Stimulated activated CD8-positive, alpha-beta memory T cell treated with anti-CD3 and anti-CD28 coated beads, Interleukin-12 subunit alpha, Interleukin-12 subunit beta, amount 100 ng/mL, for 4 hours (primary cell): ENCODE results near the gene BIRC6.
"Not testable (repeated sequence)": the region's sequence is repeated elsewhere in the genome, so short reads cannot be mapped to it uniquely, and the experiment has no call there.

ENCODE experiments used
- DNase-seq: peaks from one replicate; pipeline ENCODE4 v3.0.0-alpha.2; 2020; ENCODE audit warnings: low read depth

BIRC6 gene

DNA sequence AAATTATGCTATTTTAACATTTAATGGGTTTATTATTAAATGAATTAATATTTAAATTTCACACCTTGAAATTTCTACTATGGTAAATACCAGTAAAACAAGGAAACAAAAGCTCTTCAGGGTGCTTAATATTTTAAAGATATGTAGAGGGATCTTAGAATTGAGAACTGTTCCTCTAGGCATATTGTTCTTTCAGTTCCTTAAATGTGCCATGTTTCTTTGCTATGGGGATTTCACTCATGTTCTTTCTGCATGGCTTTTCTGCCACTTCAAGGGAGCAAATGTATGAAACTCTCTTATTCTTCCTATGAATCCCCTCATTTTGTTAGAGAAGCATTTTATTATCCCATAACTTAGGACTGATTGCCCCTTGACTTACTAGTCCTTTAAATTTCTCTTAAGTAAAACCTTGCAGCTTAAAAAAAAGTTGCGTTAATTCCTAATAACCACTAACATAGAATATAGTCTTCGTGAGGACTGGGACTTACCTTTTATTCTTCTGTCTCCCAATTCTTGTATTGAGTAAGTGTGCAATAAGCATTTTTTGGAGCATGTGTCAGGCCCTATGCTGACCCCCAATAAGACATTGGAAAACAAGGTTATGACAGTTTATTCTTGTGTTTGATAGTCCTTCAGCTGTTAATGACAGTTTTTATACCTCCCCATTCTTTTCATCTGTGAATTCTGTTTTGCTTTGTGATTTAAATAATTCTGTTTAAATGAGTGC lies 95.7 kb downstream of the BIRC6 start:
- DNase-seq, result no peak

DNA sequence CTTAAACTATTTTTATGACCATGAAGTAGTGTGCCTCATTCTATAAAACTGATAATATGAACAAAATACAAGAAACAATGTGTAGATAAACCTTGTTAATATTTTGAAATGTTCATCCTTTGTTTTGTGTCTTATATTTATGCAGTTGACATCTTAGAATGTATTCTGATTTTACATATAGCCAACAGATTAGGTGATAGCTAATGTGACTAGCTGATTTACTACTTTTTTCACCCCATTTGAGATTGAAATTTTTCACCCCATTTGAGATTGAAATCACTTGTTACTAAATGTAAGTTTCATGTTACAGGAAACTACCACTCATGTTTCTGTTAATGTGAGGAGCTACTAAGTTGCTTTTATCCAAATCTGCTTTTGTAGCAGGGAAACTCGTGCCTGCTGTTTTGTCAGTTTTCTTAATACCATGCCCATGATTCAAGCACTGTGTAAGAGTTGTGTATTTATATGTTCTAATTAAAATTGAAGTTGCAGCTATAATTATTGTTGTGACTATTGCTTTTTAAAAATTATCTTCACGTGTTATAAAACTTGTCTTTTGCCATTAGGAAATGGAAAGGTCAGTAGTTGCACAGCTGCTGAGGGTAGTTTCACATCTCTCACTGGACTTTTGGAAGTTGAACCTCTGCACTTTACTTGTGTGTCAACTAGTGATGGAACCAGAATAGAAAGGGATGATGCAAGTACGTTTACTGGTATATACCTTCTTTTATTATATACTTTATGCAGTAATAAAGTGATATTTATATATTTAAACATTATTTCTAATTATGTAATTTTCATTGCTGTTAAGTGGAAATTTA lies 96.6 kb downstream of the BIRC6 start:
- no peak for DNase-seq

DNA sequence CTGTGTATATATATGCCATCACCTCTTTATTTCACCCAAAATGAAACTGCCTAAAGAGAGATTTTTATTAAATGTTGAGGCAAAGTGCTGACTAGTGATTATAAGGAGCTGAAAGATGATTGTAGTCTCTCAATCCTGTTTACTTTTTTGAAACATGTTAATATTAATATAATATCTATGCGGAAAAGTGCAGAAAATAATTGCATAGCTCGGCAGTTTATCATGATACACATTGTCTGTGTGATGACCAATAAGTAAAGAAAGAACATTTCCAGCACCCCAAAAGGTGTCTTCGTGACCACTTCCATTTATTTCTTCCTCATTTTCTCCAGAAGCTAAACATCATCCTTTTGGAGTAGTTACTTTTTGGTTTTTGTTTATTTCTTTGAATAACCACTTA lies 99.0 kb downstream of the BIRC6 start:
- DNase-seq, result no peak

DNA sequence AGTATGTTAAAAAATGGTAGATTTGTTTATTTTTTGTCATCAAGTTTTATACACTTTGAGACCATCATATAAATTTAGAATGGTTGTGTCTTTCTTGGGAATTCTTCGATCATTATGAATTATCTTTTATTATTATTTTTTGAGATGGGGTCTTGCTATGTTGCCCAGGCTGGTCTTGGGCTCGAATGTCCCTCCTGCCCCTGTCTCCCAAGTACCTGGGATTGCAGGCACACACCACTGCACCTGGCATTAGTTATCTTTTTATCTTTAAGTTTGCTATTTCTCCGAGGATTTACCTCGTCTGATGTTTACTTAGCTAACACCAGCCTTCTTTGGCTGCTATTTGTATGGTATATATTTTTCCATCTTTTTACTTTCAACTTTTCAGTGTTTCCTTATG lies 100.0 kb downstream of the BIRC6 start:
- no peak for DNase-seq

DNA sequence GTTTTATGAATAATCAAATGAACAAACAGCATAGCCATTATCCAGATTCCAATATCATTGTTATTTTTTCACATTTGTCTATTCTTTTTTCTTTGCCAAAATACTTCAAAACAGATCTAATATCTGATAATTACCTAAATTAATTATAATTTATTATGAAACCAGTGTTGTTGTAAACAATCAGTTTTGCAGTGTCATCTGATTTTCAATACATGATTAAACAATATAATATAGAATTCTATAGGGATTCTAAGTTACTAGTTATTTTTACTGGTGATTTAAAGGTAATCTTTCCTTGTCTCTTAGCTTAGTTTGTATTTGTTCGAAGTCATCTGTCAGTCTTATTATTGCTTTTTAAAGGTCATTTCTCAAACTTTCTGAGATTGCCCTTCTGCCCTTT lies 101.0 kb downstream of the BIRC6 start:
- DNase-seq, result no peak

DNA sequence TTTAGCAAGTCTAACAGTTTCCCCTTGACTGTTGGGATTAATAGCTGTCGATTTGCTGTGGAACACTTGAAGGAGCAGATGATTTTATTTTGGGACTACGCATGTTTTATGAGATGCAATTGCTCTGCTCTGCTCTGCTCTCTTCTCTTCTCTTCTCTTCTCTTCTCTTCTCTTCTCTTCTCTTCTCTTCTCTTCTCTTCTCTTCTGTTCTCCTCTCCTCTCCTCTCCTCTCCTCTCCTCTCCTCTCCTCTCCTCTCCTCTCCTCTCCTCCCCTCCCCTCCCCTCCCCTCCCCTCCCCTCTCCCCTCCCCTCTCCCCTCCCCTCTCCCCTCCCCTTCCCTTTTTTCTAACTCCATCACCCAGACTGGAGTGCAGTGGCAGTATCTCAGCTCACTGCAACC lies 104.0 kb downstream of the BIRC6 start:
- DNase-seq, result not testable (repeated sequence)

DNA sequence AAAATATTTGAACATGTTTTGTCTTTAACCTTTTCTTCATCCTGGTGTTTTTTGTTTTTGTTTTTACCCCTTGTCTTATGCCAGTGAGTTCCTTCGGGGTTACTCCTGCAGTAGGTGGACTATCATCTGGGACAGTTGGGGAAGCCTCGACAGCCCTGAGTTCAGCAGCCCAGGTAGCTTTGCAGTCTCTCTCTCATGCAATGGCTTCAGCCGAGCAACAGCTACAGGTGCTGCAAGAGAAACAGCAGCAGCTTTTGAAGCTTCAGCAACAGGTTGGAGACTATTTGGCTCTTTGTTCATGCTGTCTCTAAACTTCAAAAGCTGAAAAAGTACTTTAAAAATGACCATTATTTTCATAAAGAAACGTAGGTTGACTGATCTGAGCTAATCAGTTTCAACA lies 106.3 kb downstream of the BIRC6 start:
- no peak for DNase-seq

DNA sequence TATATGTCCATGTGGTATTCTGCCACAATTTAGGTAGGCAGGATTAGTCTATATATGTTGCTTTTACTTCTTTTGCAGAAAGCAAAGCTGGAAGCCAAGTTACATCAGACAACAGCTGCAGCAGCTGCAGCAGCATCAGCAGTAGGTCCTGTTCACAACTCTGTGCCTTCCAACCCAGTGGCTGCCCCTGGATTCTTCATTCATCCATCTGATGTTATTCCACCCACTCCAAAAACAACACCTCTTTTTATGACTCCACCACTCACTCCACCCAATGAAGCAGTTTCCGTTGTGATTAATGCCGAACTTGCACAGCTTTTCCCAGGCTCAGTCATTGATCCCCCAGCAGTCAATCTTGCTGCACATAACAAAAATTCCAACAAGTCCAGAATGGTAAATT lies 107.6 kb downstream of the BIRC6 start:
- no peak for DNase-seq

DNA sequence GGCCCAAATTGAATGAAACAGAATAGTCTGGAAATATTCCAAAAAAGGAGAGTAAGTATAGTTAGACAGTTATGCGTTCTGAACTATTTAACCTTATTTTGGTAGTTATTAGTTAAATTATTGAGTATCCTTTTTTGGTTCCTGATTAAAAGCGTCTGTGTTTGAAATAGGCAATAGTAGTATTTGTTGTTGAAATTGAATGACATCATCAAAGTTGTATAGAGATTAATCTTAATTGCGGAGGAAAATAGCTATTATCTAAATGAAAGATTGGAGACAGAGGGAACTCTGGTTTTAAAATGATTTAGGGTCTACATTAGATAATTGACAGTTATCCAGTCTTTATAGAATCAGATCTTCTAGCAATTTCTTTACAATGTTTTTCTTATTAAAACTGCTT lies 115.8 kb downstream of the BIRC6 start:
- DNase-seq, result no peak

DNA sequence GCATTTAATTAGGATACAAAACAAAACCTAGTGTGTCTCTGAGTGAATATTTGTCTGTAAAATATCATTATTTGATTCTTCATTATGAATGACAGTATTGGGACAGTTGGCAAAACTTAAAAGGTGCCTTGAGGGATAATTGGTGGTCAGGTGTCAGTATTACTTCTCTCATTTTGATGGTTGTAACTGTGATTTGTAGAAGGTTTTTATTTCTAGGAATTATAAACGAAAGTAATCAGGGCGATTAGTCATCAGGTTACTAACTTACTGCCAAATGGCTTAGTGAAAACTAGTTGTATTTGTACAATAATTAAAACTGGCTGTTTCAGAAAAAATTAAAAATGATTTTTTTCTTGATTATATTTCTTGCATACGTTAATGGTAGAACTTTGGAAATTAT lies 117.6 kb downstream of the BIRC6 start:
- no peak for DNase-seq

DNA sequence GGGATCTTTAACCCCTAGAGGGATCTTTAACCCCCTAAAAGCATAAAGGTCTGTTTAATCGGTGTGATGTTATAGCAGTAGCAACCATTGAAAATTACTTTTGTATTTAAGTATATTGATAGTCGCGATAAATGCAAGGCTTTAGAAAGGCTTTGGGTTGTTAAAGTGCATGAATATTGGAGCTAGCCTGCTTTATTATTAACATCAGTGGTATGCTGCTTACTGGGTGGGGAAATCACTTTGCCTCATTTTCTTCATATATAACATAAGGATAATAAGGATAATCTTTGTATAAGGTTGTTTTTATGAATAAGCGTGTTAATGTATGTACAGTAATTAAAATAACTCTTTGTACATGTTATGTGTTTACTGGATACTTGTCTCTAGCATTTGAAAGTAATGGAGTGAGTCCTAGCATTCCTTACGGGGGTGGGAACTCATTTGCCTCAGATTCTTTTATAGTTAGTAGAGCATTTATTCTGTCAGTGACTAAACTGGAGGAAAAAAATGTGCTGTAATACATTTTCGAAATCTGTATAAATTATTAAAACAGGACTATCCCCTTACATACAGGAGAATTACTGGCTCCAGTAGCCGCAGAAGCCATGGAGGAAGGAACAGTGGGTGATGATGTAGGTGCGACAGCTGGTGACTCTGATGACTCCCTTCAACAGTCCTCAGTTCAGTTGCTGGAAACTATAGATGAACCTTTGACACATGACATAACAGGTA lies 122.2 kb downstream of the BIRC6 start:
- no peak for DNase-seq

DNA sequence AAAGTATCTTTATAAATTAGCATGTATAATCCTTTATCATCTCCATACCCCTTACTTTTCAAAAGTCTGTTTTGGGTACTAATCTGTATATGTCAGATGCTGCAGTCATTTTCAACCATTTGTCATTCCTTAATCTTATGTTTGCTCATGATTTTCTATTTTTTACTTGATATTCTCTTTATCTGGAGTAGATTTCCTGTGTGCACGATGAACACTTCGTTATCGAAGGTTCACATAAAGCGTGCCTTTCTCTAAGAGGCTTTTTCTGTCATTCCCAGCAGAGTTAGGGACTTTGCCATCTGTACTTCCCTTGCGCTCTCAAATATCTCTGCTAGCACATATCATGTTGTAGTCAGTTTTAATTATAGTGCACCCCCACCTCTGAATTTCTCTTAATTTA lies 123.2 kb downstream of the BIRC6 start:
- DNase-seq, result no peak

DNA sequence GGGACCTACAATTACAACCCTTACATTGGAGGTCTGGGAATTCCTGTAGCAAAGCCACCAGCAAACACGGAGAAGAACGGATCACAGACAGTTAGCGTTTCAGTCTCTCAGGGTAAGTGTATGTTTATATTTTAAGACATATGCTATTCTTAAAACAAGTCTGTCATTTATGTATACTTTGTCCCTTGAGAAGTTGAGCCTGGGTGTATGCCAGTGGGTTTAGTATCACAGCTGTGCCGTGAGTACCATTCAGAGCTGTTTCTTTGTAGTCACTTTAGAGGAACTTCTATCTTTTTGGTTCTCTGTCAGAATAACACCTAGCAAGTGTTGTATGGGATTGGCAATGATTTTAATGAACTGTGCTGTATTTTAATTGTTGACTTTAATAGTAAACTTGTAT lies 125.6 kb downstream of the BIRC6 start:
- no peak for DNase-seq

DNA sequence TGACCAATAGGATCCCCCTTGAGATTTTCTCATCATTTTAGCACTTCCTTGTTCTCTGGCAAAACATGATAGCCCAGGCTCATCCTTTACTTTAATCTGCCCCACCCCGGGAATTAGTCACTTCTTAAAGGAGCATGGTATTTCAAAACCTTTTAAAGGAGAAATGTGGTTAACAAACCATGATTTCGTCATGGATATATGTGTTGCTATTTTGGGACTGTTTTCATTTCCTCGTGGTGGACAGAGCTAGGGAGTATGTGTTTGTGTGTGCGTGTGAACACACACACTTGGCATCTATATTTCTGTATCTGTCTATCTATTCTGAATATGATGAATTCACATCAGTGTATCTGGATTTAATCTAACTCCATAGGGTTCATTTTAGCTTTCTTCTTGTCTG lies 128.1 kb downstream of the BIRC6 start:
- DNase-seq, result no peak

DNA sequence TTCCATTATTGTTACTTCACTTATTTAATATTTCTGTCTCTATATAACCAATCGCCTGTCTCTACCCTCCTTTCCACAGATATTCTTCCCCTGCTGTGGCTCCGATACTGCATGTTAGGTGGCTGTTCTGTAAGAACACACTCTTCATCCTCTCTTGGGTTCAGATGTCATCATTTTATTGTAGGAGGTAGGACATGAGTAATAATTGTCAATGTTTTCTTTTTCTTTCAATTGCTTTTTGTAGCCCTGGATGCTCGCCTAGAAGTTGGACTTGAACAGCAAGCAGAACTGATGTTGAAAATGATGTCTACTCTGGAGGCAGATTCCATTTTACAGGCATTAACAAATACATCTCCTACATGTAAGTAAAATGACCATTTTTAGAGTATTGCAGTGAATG lies 128.6 kb downstream of the BIRC6 start:
- DNase-seq, result no peak

DNA sequence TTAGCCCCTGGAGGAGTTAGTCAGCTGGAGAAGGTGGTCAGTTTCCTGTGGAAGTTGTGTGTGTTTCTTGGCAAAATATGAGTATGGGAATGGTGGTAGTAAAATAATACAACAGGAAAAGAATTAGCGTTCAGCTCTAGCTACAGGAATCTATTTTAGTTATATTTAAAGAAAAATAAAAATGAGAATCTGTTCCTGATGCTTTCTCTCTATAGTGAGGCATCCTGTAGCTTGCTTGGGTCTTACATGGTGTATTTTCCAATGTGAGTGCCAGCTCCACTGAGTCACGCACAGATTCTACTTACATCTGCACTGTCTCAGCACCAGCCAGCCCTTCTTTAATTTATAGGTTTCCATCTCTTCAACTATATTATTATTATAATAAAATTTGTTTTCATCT lies 132.2 kb downstream of the BIRC6 start:
- no peak for DNase-seq

DNA sequence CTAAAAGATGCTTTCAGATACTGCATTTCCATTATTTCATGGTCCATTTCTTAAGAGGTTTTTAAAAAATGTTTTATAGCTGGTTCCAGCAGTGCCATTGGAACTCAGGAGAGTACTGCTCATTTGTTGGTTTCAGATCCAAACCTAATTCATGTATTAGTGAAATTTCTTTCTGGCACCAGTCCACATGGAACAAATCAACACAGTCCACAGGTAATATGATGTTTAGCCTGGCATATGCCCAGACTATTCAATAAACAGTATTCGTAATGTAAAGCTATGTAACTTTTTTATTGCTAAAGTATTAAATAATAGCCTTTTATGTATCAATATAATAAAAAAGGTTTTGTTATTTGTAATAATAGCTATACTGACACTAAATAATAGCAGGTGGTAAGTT lies 134.5 kb downstream of the BIRC6 start:
- DNase-seq, result no peak

DNA sequence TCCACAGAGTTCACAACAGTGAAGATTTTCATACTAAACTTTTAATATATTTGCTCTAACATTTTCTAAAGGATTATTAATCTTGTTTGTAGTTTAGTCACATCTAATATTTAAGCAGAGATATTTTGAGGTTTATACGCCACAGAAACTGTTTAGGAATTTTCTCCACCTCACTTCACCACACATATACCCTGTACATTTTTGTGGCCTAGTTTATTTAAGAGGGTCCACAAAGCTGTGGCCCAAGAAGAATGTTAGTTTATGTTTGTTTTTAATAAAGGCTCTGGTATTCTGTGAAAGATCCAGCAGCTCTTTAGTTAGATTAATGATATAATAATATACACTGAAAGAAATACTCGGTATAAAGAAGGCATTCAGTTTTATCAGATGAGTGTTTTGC lies 138.3 kb downstream of the BIRC6 start:
- no peak for DNase-seq

DNA sequence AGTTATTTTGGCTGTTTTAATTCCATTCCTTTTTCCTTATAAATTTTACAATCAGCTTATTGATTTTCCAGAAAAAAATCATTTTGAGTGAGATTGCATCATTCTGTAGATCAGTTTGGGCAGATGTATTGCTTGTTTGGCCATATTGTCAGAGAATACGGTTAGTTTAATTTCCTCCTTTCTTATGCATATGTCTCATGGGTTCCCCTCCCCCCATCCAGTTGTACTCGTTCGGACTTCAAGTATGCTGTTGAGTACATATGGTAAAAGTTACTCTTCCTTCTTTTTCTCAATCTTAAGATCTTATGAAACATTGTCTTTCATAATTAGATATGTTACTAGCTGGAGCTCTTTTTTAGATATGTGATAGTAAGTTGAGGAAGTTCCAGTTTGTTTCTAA lies 139.8 kb downstream of the BIRC6 start:
- DNase-seq, result no peak

DNA sequence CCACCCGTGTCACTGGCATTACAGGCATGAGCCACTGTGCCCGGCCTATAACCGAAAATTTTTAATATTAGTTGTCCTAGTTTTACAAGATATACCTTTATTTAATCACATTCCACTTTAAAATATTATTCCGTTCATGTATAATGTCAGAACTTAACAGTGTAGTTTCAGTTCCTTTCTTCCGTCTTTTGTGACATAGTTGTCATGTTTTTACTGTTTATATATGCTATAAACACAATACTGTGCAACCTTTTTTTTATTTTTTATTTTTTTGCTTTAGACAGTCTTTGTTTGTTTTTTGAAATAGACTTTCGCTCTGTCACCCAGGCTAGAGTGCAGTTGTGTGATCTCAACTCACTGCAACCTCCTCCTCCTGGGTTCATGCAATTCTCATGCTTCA lies 141.5 kb downstream of the BIRC6 start:
- DNase-seq, result no peak

DNA sequence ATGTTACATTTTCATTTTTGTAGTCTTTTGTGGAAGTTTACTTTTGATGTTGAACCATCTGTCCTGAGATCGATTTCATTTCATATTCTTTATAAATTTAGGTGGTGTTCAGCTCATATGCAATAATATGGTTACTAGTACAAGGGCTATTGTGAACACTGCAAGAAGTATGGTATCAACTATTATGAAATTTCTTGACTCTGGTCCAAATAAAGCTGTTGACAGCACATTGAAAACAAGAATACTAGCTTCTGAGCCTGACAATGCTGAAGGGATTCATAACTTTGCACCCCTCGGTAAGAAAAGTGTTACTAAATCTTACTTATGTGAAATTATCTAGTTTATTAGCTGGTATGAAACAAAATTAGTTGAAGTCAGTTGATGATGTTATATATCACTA lies 146.1 kb downstream of the BIRC6 start:
- DNase-seq, result no peak

DNA sequence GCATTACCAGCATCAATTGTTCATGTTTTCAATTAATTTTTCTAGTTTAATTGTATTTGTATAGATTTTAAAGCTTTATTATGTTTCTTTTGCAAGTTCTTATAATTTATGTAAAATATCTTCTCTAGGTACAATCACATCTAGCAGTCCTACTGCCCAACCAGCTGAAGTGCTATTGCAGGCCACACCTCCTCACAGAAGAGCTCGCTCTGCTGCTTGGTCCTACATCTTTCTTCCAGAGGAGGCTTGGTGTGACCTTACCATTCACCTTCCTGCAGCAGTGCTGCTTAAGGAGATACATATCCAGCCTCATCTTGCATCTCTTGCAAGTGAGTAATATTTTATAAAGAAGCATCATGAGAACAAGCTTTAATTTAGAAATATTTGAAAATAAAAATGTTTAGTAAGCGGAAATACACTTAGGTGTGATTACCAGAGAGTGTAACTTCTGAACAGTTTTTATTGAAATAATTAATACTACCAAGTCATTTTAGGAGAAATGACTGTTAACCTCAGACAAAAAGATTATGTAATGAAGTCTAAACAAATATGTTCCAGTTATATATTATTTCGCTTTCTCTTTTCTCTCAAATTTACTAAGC lies 148.2 kb downstream of the BIRC6 start:
- no peak for DNase-seq

DNA sequence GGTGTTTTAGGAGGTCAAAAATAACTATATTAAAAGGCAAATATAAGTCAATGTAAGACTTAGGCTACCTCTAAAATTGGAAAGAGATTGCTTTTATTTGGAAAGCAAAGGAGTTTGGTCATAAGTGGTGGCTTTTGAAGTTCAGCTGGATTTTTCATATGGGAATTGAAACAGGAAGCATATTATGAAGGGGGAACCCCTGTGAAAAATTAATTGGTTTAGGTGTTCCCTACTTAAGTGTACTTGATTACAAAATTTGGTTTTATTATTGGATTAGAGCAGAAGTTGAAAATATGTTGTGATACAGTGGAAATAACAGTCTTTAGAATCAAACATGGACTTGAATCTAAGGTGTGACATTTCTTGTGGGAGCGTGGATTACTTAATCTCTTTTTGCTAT lies 149.6 kb downstream of the BIRC6 start:
- DNase-seq, result no peak
